ENCODE measurements around the gene SLC34A1. TPM values are rescaled to one million over a fixed set of nuclear protein-coding genes. Genes with fewer than 3 reads are reported as not detected.

SLC34A1 gene
- total and polyA plus RNA-seq, 2 experiments from 2014 or later, result not detected

DNA sequence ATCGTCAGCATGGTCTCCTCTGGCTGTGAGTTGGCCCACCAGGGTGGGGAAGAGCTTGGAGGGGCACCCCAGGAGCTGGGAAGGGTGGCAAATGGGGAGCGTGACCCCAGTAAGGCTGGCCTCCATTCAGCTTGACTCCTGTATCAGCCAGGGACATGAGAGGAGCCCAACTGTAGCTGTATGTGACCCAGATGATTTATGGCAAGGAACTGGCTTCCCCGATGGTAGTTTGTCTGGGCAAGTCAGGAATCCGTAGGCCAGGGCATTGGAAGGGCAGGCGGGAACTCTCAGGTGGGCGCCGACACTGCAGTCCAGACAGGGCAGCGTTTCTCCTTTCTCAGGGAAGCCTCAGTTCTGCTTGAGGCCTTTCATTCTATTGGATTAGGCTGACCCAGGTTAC is 2.3 kb downstream of the SLC34A1 start:
- DNase-seq (ENCODE audit: low spot score), result no peak
- 0 out of 2 replicates have a peak, but pooled peaks cover 8% of the 10 kb centered on the region for H3F3A ChIP-seq (replicated peaks; ENCODE audit: low read depth)

DNA sequence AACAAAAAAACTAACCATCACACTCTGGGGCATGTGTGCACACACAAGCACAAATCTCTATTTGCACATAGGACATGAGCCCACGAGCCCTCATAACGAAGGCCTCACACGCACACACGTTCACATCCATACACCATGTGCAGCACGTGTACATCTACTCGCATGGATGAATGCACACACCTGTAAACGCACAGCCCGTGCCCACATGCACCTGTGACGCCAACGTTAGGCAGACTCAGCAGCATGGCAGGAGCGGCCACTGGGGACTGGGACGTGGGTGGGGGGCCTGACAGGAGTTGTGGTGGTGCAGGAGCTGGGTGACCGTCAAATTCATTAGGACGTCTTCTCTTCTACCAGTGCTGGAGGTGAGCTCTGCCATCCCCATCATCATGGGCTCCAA is 3.2 kb downstream of the SLC34A1 start:
- H3K27ac ChIP-seq (ENCODE audit: low read depth), result no peak overlapping the region
- Mint-ChIP-seq H3K36me3 (ENCODE audit: low read depth) (no peaks in the 10 kb centered on the region; the same call in 2 of the 3 replicates), H3K9me3 (no peaks in the 10 kb centered on the region), H3K4me3 (no peak overlapping the region), H3K4me1 (peaks cover 23% of the 10 kb centered on the region), H3K27me3 (ENCODE audit: insufficient read depth, low read depth, poor library complexity) (peaks cover 29% of the 10 kb centered on the region), H3K27ac (0 out of 2 replicates have a peak overlapping the region, but pooled peaks have one; percentile 69)
- peaks cover 18% of the 10 kb centered on the region; the same call in 1 of the 2 replicates for H3K27me3 ChIP-seq (ENCODE audit: insufficient read depth)
- H2AFZ ChIP-seq, result no peak overlapping the region
- DNase-seq (ENCODE audit: low spot score) (no peak), ATAC-seq (no peak)
- H3K4me1 ChIP-seq (ENCODE audit: insufficient read depth), result no peaks in the 10 kb centered on the region
- H4K20me1 ChIP-seq (replicated peaks; ENCODE audit: insufficient read depth), result no peaks in the 10 kb centered on the region
- H3K4me2 ChIP-seq, result no peak overlapping the region
- 0 out of 2 replicates have a peak, but pooled peaks cover 8% of the 10 kb centered on the region for H3F3A ChIP-seq (replicated peaks; ENCODE audit: low read depth)
- H3K79me2 ChIP-seq (replicated peaks; ENCODE audit: insufficient read depth), result no peaks in the 10 kb centered on the region
- H3K36me3 ChIP-seq (ENCODE audit: insufficient read depth), result no peaks in the 10 kb centered on the region
- no peaks in the 10 kb centered on the region for H3K9me2 ChIP-seq (ENCODE audit: insufficient read depth)
- no peak overlapping the region for H3K4me3 ChIP-seq
- TF ChIP-seq, protein P1, sequence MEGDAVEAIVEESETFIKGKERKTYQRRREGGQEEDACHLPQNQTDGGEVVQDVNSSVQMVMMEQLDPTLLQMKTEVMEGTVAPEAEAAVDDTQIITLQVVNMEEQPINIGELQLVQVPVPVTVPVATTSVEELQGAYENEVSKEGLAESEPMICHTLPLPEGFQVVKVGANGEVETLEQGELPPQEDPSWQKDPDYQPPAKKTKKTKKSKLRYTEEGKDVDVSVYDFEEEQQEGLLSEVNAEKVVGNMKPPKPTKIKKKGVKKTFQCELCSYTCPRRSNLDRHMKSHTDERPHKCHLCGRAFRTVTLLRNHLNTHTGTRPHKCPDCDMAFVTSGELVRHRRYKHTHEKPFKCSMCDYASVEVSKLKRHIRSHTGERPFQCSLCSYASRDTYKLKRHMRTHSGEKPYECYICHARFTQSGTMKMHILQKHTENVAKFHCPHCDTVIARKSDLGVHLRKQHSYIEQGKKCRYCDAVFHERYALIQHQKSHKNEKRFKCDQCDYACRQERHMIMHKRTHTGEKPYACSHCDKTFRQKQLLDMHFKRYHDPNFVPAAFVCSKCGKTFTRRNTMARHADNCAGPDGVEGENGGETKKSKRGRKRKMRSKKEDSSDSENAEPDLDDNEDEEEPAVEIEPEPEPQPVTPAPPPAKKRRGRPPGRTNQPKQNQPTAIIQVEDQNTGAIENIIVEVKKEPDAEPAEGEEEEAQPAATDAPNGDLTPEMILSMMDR (conservative IDR thresholded peaks at IDR 0.05; ENCODE audit: low read depth in 2 of 2), result no peak
- TF ChIP-seq, protein P2, sequence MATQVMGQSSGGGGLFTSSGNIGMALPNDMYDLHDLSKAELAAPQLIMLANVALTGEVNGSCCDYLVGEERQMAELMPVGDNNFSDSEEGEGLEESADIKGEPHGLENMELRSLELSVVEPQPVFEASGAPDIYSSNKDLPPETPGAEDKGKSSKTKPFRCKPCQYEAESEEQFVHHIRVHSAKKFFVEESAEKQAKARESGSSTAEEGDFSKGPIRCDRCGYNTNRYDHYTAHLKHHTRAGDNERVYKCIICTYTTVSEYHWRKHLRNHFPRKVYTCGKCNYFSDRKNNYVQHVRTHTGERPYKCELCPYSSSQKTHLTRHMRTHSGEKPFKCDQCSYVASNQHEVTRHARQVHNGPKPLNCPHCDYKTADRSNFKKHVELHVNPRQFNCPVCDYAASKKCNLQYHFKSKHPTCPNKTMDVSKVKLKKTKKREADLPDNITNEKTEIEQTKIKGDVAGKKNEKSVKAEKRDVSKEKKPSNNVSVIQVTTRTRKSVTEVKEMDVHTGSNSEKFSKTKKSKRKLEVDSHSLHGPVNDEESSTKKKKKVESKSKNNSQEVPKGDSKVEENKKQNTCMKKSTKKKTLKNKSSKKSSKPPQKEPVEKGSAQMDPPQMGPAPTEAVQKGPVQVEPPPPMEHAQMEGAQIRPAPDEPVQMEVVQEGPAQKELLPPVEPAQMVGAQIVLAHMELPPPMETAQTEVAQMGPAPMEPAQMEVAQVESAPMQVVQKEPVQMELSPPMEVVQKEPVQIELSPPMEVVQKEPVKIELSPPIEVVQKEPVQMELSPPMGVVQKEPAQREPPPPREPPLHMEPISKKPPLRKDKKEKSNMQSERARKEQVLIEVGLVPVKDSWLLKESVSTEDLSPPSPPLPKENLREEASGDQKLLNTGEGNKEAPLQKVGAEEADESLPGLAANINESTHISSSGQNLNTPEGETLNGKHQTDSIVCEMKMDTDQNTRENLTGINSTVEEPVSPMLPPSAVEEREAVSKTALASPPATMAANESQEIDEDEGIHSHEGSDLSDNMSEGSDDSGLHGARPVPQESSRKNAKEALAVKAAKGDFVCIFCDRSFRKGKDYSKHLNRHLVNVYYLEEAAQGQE (IDR thresholded peaks at IDR 0.05; ENCODE audit: unreplicated experiment), result no peak
- TF ChIP-seq, protein P3, sequence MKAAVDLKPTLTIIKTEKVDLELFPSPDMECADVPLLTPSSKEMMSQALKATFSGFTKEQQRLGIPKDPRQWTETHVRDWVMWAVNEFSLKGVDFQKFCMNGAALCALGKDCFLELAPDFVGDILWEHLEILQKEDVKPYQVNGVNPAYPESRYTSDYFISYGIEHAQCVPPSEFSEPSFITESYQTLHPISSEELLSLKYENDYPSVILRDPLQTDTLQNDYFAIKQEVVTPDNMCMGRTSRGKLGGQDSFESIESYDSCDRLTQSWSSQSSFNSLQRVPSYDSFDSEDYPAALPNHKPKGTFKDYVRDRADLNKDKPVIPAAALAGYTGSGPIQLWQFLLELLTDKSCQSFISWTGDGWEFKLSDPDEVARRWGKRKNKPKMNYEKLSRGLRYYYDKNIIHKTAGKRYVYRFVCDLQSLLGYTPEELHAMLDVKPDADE (IDR thresholded peaks at IDR 0.05), result no peak
- TF ChIP-seq, protein P4, sequence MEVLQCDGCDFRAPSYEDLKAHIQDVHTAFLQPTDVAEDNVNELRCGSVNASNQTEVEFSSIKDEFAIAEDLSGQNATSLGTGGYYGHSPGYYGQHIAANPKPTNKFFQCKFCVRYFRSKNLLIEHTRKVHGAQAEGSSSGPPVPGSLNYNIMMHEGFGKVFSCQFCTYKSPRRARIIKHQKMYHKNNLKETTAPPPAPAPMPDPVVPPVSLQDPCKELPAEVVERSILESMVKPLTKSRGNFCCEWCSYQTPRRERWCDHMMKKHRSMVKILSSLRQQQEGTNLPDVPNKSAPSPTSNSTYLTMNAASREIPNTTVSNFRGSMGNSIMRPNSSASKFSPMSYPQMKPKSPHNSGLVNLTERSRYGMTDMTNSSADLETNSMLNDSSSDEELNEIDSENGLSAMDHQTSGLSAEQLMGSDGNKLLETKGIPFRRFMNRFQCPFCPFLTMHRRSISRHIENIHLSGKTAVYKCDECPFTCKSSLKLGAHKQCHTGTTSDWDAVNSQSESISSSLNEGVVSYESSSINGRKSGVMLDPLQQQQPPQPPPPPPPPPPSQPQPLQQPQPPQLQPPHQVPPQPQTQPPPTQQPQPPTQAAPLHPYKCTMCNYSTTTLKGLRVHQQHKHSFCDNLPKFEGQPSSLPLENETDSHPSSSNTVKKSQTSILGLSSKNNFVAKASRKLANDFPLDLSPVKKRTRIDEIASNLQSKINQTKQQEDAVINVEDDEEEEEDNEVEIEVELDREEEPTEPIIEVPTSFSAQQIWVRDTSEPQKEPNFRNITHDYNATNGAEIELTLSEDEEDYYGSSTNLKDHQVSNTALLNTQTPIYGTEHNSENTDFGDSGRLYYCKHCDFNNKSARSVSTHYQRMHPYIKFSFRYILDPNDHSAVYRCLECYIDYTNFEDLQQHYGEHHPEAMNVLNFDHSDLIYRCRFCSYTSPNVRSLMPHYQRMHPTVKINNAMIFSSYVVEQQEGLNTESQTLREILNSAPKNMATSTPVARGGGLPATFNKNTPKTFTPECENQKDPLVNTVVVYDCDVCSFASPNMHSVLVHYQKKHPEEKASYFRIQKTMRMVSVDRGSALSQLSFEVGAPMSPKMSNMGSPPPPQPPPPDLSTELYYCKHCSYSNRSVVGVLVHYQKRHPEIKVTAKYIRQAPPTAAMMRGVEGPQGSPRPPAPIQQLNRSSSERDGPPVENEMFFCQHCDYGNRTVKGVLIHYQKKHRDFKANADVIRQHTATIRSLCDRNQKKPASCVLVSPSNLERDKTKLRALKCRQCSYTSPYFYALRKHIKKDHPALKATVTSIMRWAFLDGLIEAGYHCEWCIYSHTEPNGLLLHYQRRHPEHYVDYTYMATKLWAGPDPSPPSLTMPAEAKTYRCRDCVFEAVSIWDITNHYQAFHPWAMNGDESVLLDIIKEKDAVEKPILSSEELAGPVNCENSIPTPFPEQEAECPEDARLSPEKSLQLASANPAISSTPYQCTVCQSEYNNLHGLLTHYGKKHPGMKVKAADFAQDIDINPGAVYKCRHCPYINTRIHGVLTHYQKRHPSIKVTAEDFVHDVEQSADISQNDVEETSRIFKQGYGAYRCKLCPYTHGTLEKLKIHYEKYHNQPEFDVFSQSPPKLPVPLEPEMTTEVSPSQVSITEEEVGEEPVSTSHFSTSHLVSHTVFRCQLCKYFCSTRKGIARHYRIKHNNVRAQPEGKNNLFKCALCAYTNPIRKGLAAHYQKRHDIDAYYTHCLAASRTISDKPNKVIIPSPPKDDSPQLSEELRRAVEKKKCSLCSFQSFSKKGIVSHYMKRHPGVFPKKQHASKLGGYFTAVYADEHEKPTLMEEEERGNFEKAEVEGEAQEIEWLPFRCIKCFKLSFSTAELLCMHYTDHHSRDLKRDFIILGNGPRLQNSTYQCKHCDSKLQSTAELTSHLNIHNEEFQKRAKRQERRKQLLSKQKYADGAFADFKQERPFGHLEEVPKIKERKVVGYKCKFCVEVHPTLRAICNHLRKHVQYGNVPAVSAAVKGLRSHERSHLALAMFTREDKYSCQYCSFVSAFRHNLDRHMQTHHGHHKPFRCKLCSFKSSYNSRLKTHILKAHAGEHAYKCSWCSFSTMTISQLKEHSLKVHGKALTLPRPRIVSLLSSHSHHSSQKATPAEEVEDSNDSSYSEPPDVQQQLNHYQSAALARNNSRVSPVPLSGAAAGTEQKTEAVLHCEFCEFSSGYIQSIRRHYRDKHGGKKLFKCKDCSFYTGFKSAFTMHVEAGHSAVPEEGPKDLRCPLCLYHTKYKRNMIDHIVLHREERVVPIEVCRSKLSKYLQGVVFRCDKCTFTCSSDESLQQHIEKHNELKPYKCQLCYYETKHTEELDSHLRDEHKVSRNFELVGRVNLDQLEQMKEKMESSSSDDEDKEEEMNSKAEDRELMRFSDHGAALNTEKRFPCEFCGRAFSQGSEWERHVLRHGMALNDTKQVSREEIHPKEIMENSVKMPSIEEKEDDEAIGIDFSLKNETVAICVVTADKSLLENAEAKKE (CRISPR knock-in tag; IDR thresholded peaks at IDR 0.05), result no peak
- no peak for TF ChIP-seq CREB1 (CRISPR knock-in tag; IDR thresholded peaks at IDR 0.05; ENCODE audit: low read depth)

More for the DNA sequence above, 2.3 kb downstream of the SLC34A1 start:
- peaks cover 18% of the 10 kb centered on the region; the same call in 1 of the 2 replicates for H3K27me3 ChIP-seq (ENCODE audit: insufficient read depth)
- no peak overlapping the region for H3K4me3 ChIP-seq
- Mint-ChIP-seq H3K4me3 (no peak overlapping the region), H3K27me3 (ENCODE audit: insufficient read depth, low read depth, poor library complexity) (peaks cover 32% of the 10 kb centered on the region), H3K36me3 (ENCODE audit: low read depth) (no peaks in the 10 kb centered on the region; the same call in 2 of the 3 replicates), H3K9me3 (no peaks in the 10 kb centered on the region), H3K27ac (no peak overlapping the region), H3K4me1 (peaks cover 25% of the 10 kb centered on the region)
- H3K9me2 ChIP-seq (ENCODE audit: insufficient read depth), result no peaks in the 10 kb centered on the region
- H2AFZ ChIP-seq, result no peak overlapping the region
- H3K79me2 ChIP-seq (replicated peaks; ENCODE audit: insufficient read depth), result no peaks in the 10 kb centered on the region
- H3K27ac ChIP-seq (ENCODE audit: low read depth), result no peak overlapping the region
- no peaks in the 10 kb centered on the region for H4K20me1 ChIP-seq (replicated peaks; ENCODE audit: insufficient read depth)
- TF ChIP-seq, protein P3 (IDR thresholded peaks at IDR 0.05), result no peak
- TF ChIP-seq EZH2 (IDR thresholded peaks at IDR 0.05; ENCODE audit: low read depth, unreplicated experiment), result no peak
- no peak overlapping the region for H3K4me2 ChIP-seq
- no peaks in the 10 kb centered on the region for H3K4me1 ChIP-seq (ENCODE audit: insufficient read depth)
- no peak for ATAC-seq
- no peaks in the 10 kb centered on the region for H3K36me3 ChIP-seq (ENCODE audit: insufficient read depth)

All from GM23338 (cell line).